Epithelial cell of esophagus (primary cell): ENCODE data around the gene SPTBN1.

ENCODE experiments used
- DNase-seq: peaks from one replicate; pipeline ENCODE4 v3.0.0; 2010; ENCODE audit warnings: low read depth
- H3K4me3 ChIP-seq: 2 replicates; pipeline ENCODE4 v1.5.1; 2011; ENCODE audit warnings: mild to moderate bottlenecking, low read length, control low read depth
- CTCF ChIP-seq: IDR thresholded peaks from 2 replicates; pipeline ENCODE4 v1.5.1; 2011; ENCODE audit warnings: low read depth, mild to moderate bottlenecking, low read length, control low read depth, inconsistent platforms; ENCODE audit not compliant: insufficient read depth; ENCODE audit errors: missing control alignments

SPTBN1 gene

GRCh38 chr2:54618646-54619565 is 162.8 kb downstream of the SPTBN1 start:
- no peak for TF ChIP-seq CTCF
- H3K4me3 ChIP-seq, result no peak overlapping the region
- no peak for DNase-seq

GRCh38 chr2:54619660-54620231 is 163.6 kb downstream of the SPTBN1 start:
- TF ChIP-seq CTCF, result no peak
- DNase-seq, result peak; percentile 66
- no peak overlapping the region for H3K4me3 ChIP-seq

GRCh38 chr2:54620948-54621347 is 164.8 kb downstream of the SPTBN1 start:
- DNase-seq, result no peak
- H3K4me3 ChIP-seq, result no peak overlapping the region
- TF ChIP-seq CTCF, result no peak

- no peak for DNase-seq
- no peak overlapping the region for H3K4me3 ChIP-seq
- no peak for TF ChIP-seq CTCF
Measured at GRCh38 chr2:54624591-54625071, 168.5 kb downstream of the SPTBN1 start.

GRCh38 chr2:54626131-54626530 is 170.0 kb downstream of the SPTBN1 start:
- DNase-seq, result no peak
- TF ChIP-seq CTCF, result no peak
- H3K4me3 ChIP-seq, result no peak overlapping the region

GRCh38 chr2:54626884-54627283 is 170.8 kb downstream of the SPTBN1 start:
- TF ChIP-seq CTCF, result no peak
- DNase-seq, result no peak
- no peak overlapping the region for H3K4me3 ChIP-seq

GRCh38 chr2:54627973-54628372 is 171.8 kb downstream of the SPTBN1 start:
- no peak for TF ChIP-seq CTCF
- no peak for DNase-seq
- H3K4me3 ChIP-seq, result no peak overlapping the region
